HG03108 (cell line): Measurements from ENCODE around the gene RALGAPA2.

Experiments used
- ATAC-seq: cut with Tn5 transposase; IDR thresholded peaks from one replicate; pipeline ENCODE4 v1.9.1; 2021; ENCODE audit warnings: moderate library complexity; ENCODE audit not compliant: unreplicated experiment

The RALGAPA2 gene

DNA sequence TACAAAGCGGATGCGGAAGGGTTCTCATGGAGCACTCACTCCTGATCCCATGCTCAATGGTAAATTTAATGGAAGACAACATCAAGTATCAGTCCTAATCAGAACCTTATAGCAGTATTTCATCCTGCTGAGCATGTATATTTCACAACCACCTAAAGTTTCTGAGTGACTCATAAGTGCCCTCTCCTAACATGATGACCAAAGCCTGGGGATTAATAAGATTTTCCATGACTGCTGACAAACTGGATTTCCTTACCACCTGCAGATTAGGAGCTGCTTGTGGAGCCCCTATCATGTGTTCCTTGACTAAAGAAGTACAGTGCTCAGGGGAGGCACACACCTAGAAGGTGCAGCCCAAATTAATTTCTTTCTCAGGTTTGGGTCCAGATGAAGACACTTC is 231.8 kb downstream of the RALGAPA2 start:
- ATAC-seq: no peak

DNA sequence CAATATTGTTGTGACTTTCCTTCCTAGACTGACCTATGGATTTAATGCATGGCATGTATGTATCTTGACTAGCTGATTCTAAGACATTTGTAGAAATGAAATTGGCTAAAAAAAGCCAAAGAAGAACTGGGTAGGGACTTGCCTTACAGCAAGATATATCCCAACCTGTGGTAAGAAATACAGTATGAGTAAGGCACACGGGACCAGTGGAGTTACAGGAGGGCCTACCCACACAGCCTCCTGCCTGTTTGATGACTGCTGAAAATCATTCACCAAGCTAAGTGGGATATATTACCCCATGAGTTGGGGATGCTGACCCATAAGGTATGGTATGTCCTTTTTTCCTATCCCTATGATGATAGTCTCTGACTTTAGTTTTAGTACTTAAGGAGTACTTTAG is 232.3 kb downstream of the RALGAPA2 start:
- ATAC-seq: no peak

GRCh38 chr20:20477444-20478041 is 234.9 kb downstream of the RALGAPA2 start:
- no peak for ATAC-seq

DNA sequence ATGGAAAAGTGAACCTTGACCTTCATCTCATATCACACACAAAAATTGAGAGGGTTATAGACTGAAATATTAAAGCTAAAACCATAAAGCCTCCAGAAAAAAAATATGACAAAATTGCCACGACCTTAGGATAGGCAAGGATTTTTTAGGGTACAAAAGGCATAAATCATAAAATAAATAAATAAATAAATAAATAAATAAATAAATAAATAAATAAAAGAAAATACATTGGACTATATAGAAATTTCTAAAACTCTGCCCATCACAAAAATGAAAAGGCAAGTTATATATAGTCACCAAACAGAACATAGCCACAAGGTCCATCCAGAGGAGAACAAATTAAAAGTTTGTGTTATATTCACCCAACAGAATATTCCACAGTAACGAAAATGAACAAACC is 235.9 kb downstream of the RALGAPA2 start:
- no peak for ATAC-seq

GRCh38 chr20:20473657-20474056 is 238.8 kb downstream of the RALGAPA2 start:
- ATAC-seq: no peak

DNA sequence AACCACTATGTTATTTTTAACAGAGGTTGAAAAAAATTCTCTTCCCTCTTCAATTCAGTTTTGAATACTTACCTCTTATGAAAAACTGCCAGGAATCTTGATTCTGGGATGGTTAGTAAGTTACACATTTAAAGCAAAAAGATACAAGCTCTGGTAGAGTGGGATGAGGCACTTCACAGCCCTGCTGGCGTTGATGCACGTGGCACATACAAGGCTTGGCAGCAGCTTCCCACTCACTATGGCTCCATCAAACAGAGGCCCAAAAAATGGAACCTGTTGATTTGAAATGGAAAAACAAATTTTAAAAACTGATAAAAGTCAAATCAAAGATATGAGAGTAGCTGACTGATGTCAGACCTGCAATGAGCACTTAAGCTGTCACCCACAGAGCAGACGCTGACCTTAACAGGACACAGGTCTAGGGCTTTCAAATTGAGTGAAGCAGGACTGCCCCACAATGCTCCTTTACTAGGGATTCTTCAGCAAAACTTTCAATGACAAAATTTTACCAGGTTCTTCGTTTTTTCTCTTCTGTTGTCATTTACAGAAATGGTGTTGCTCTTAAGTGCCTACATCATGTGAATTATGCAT is 239.7 kb downstream of the RALGAPA2 start:
- no peak for ATAC-seq

GRCh38 chr20:20466341-20466879 is 246.0 kb downstream of the RALGAPA2 start:
- ATAC-seq: peak; percentile 78

- ATAC-seq: no peak
Observed at GRCh38 chr20:20465252-20465651, 247.2 kb downstream of the RALGAPA2 start.

- ATAC-seq: peak; percentile 31
Observed at GRCh38 chr20:20463933-20464374, 248.5 kb downstream of the RALGAPA2 start.

- ATAC-seq: no peak
Observed at GRCh38 chr20:20462185-20462584, 250.3 kb downstream of the RALGAPA2 start.

- ATAC-seq: no peak
Observed at GRCh38 chr20:20461551-20461950, 250.9 kb downstream of the RALGAPA2 start.

GRCh38 chr20:20459726-20460125 is 252.7 kb downstream of the RALGAPA2 start:
- ATAC-seq: no peak

DNA sequence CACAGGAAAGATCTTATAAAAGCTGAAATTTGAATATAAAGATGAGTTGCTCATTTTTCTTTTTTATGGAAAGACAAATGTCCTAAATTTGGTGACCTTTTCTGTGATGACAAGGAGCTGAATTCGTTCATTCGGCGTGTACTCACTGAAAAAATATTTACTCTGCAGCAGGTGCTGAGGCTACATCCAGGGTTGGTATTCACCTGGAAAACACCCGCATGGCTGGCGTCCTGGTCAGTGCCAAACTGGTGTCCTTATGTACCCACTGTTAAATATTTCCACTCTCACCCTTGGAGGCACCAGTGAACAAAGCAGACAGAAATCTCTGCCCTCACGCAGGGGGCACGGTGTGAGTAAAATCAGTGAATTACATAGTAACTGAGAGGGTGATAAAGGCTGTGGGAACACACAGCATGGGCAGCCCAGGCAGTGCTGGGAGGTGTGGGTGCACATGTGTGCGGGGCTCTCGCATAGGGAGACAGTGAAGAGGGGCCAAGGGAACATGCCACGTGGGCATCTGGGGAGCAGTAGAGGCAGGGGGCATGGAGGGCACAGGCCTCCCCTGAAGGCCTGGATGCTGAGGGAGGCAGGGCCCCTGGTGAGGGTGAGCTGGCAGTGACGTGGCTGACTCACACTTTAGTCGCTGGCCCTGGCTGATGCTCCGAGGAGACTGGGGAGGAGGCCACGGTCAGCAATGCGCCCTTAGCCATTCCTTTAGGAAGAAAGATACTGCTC is 254.9 kb downstream of the RALGAPA2 start:
- no peak for ATAC-seq

GRCh38 chr20:20456741-20457140 is 255.7 kb downstream of the RALGAPA2 start:
- ATAC-seq: no peak

GRCh38 chr20:20455926-20456325 is 256.5 kb downstream of the RALGAPA2 start:
- no peak for ATAC-seq

DNA sequence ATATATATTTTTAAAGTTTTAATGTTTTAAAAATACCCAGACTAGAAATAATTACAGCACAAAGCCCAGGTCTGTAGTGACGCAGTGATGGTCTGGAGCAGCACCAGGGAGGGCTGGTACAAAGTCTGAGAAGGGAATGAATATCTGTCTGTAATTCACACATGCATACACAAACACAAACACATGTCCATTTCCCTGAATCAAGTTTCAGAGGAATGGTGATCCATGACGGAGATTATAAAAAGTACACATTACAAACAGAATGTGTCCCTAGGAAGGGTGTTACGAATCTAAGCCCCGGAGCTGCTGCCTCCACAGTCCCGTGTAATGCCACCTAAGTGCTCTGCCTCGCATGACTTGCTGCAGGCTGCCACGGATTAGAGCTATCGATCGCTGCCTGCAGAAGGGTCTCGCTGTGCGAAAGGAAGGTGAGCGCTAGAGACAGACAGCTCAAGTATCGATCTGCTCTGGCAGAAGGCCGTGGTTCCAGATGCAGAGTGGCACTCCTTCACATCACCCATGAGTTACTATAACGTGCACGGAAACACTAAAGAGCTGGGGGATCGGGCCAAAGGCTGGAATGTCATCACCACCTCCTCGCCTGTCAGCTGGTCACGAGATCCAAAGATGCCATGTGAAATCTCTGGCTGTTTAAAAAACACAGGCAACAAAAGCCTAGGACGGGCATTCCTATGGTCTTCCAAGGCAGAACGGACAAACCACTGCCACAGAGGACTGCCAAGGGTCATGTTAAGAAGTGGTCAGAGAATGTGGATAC is 257.4 kb downstream of the RALGAPA2 start:
- no peak for ATAC-seq

- ATAC-seq: no peak
Observed at GRCh38 chr20:20454367-20454766, 258.1 kb downstream of the RALGAPA2 start.

DNA sequence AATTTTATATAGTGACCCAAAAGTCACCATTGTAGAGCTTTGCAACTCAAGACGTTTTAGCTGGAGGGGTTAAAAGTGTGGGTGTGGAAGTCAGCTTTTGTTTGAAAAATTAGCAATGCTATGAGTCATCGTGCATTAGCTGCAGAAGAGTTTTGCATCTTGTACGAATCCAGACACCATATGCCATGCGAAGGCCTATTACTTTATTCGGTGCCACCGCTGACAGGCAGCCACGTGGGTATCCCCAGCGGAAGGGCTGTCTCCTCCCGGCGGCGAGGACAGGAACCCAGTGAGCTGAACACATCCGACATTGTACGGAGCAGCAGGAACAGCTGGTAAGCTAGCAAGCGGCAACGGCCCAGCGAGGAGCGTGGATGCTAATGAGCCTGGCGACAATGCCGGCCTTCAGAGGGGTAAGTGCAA is 260.2 kb downstream of the RALGAPA2 start:
- peak; percentile 80 for ATAC-seq

DNA sequence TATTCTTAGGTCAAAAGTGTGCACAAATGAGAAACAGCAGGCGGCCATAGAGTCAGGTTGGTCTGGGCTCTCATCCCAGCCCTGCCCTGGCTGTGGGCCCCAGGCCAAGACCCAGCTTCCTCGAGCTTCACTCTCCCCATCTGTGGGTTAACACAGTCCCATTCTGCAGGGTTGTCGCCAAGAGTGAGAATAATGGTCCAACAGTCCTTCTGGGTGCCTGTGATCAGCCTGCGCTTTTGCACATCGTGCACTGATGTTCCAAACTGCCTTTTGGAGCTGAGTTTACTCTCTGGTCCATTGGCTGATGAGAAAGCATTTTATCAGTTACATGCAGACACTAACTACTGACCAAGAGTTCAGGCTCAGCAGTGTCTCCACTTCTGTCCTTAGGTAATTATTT is 261.9 kb downstream of the RALGAPA2 start:
- ATAC-seq: no peak

DNA sequence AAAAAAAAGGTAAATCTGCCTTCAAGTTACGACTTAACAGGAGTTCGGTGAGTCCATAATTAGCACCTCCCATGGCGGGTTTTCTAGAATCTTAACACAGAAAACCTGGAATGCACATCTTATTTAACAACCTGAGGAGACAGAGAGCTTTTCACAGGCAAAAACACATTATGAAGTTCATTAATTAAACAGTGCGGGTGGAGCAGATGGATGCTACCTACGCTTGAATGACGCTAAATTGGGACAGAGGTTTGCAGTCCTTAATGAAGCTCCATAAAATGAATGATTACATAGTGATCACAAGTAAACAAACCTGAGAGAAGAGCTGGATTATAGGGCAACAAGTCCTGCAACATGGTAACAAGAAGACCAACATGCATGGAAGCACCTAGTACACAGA is 263.6 kb downstream of the RALGAPA2 start:
- no peak for ATAC-seq

GRCh38 chr20:20447196-20447595 is 265.2 kb downstream of the RALGAPA2 start:
- no peak for ATAC-seq
